Peyer's patch (tissue), 4 donors: ENCODE results near the gene ABCC4.

ENCODE experiments used
- CTCF ChIP-seq, 6 experiments: fragments of 450-650 bp in 4 of 6; fragments of 200-600 bp in 2 of 6; sonication (generic) in 1 of 6; IDR thresholded peaks; one replicate each; pipeline ENCODE4 v1.5.1; 2017 to 2019; ENCODE audit warnings: antibody characterized with exemption in 6 of 6, mild to moderate bottlenecking in 3 of 6, moderate library complexity in 1 of 6
- POLR2A ChIP-seq, 2 donors: fragments of 450-650 bp; IDR thresholded peaks; one replicate each; pipeline ENCODE4 v1.5.1; 2017; ENCODE audit warnings: antibody characterized with exemption in 2 of 2, mild to moderate bottlenecking in 2 of 2, moderate library complexity in 2 of 2

- TF ChIP-seq CTCF (IDR thresholded peaks at IDR 0.05): no peak
- TF ChIP-seq POLR2A (IDR thresholded peaks at IDR 0.05): no peak
Observed at GRCh38 chr13:95337597-95337996, 36.3 kb upstream of the ABCC4 start.
